Measurements from ENCODE around the gene RPEL1. TPM values are rescaled to one million over a fixed set of nuclear protein-coding genes. Genes with fewer than 3 reads are reported as not detected.

Gene RPEL1
- total and polyA plus RNA-seq, 4 donors: not detected

GRCh38 chr10:103232131-103232673 is 13.5 kb upstream of the RPEL1 start:
- H3K9me3 ChIP-seq (ENCODE audit: control insufficient read depth in 4 of 4, low read length in 3 of 4): no peaks in the 10 kb centered on the region
- DNase-seq (ENCODE audit: low spot score): no peak
- no peak overlapping the region for H3K9ac ChIP-seq (ENCODE audit: low read depth in 1 of 2, low read length in 2 of 2)
- H3K27ac ChIP-seq (ENCODE audit: low read depth in 1 of 2, low read length in 2 of 2): no peak overlapping the region
- H3K4me3 ChIP-seq (ENCODE audit: low read depth in 1 of 3, low read length in 3 of 3): no peak overlapping the region
- H3K4me1 ChIP-seq (ENCODE audit: control insufficient read depth in 4 of 4, insufficient read depth in 4 of 4, low read length in 3 of 4): no peaks in the 10 kb centered on the region
- no peaks in the 10 kb centered on the region for H3K27me3 ChIP-seq (ENCODE audit: control insufficient read depth in 4 of 4, insufficient read depth in 4 of 4, low read length in 3 of 4)
- 70% methylated on average over 3 of the region's 3 CpGs for WGBS
- TF ChIP-seq MAX (IDR thresholded peaks at IDR 0.05): no peak
- TF ChIP-seq JUND (IDR thresholded peaks at IDR 0.05): no peak
- no peak for TF ChIP-seq FOXA1 (IDR thresholded peaks at IDR 0.05)
- no peak for TF ChIP-seq NR2F2 (IDR thresholded peaks at IDR 0.05)
- no peak for TF ChIP-seq TAF1 (conservative IDR thresholded peaks at IDR 0.05)
- no peak for TF ChIP-seq HNF4A (conservative IDR thresholded peaks at IDR 0.05)
- TF ChIP-seq REST (IDR thresholded peaks at IDR 0.05): no peak
- no peak for TF ChIP-seq GABPA (IDR thresholded peaks at IDR 0.05 in 1 of 2, conservative IDR thresholded peaks at IDR 0.05 in 1 of 2)
- TF ChIP-seq SP1 (IDR thresholded peaks at IDR 0.05): no peak
- no peak for TF ChIP-seq RXRA (IDR thresholded peaks at IDR 0.05)
- TF ChIP-seq EGR1 (IDR thresholded peaks at IDR 0.05; ENCODE audit: low read depth in 2 of 2): no peak
- no peak for TF ChIP-seq RAD21 (IDR thresholded peaks at IDR 0.05)
- no peak for TF ChIP-seq YY1 (IDR thresholded peaks at IDR 0.05)
- TF ChIP-seq ZBTB33 (IDR thresholded peaks at IDR 0.05): no peak
- TF ChIP-seq ATF3 (IDR thresholded peaks at IDR 0.05): no peak
- no peak for TF ChIP-seq CTCF (IDR thresholded peaks at IDR 0.05; ENCODE audit: low read depth, low read length, missing input control)
- TF ChIP-seq FOXA2 (IDR thresholded peaks at IDR 0.05): no peak
- TF ChIP-seq HNF4G (IDR thresholded peaks at IDR 0.05): no peak
- no peaks in the 10 kb centered on the region for H3K36me3 ChIP-seq (ENCODE audit: control insufficient read depth in 4 of 4, insufficient read depth in 3 of 4, low read depth in 1 of 4, low read length in 3 of 4)
